NCI-H187 treated with DMSO at 0.1 percent for 48 hours (cell line): ENCODE data around the gene TSHZ2.

Source experiments
- DNase-seq: peaks from one replicate; lab custom pipeline; 2025; lab: John Stamatoyannopoulos, UW

The TSHZ2 gene

GRCh38 chr20:53383916-53384315 lies 411.8 kb downstream of the TSHZ2 start:
- no peak for DNase-seq

- DNase-seq, result no peak
These were observed 412.2 kb downstream of the TSHZ2 start for GRCh38 chr20:53384392-53384791.

GRCh38 chr20:53385941-53386767 lies 414.0 kb downstream of the TSHZ2 start:
- no peak for DNase-seq

- no peak for DNase-seq
These were observed 416.0 kb downstream of the TSHZ2 start for GRCh38 chr20:53387983-53388675.

GRCh38 chr20:53389516-53390300 lies 417.6 kb downstream of the TSHZ2 start:
- no peak for DNase-seq

GRCh38 chr20:53390770-53391169 lies 418.6 kb downstream of the TSHZ2 start:
- DNase-seq, result no peak

- DNase-seq, result no peak
These were observed 422.3 kb downstream of the TSHZ2 start for GRCh38 chr20:53394433-53394832.

GRCh38 chr20:53395188-53395923 lies 423.2 kb downstream of the TSHZ2 start:
- no peak for DNase-seq

- DNase-seq, result no peak
These were observed 426.9 kb downstream of the TSHZ2 start for GRCh38 chr20:53399083-53399482.

GRCh38 chr20:53399592-53400335 lies 427.6 kb downstream of the TSHZ2 start:
- no peak for DNase-seq

- DNase-seq, result no peak
These were observed 430.3 kb downstream of the TSHZ2 start for GRCh38 chr20:53402233-53403005.

GRCh38 chr20:53403029-53403428 lies 430.9 kb downstream of the TSHZ2 start:
- no peak for DNase-seq

- DNase-seq, result no peak
These were observed 433.0 kb downstream of the TSHZ2 start for GRCh38 chr20:53405139-53405538.

- no peak for DNase-seq
These were observed 434.4 kb downstream of the TSHZ2 start for GRCh38 chr20:53406580-53406979.

- DNase-seq, result no peak
These were observed 436.7 kb downstream of the TSHZ2 start for GRCh38 chr20:53408691-53409446.

GRCh38 chr20:53409447-53409717 lies 437.2 kb downstream of the TSHZ2 start:
- no peak for DNase-seq

- no peak for DNase-seq
These were observed 439.0 kb downstream of the TSHZ2 start for GRCh38 chr20:53411129-53411528.

- DNase-seq, result no peak
These were observed 439.7 kb downstream of the TSHZ2 start for GRCh38 chr20:53411891-53412290.

GRCh38 chr20:53412577-53413185 lies 440.5 kb downstream of the TSHZ2 start:
- DNase-seq, result no peak
